ENCODE measurements around the gene SERPINA4. TPM values are rescaled to one million over a fixed set of nuclear protein-coding genes. Genes with fewer than 3 reads are reported as not detected.

Gene SERPINA4
- total and polyA plus RNA-seq, 2 of the 13 experiments (the other 11 are each of a cell fraction or from before 2014, with no cell fraction given), result 39.1 to 57.8 TPM

DNA sequence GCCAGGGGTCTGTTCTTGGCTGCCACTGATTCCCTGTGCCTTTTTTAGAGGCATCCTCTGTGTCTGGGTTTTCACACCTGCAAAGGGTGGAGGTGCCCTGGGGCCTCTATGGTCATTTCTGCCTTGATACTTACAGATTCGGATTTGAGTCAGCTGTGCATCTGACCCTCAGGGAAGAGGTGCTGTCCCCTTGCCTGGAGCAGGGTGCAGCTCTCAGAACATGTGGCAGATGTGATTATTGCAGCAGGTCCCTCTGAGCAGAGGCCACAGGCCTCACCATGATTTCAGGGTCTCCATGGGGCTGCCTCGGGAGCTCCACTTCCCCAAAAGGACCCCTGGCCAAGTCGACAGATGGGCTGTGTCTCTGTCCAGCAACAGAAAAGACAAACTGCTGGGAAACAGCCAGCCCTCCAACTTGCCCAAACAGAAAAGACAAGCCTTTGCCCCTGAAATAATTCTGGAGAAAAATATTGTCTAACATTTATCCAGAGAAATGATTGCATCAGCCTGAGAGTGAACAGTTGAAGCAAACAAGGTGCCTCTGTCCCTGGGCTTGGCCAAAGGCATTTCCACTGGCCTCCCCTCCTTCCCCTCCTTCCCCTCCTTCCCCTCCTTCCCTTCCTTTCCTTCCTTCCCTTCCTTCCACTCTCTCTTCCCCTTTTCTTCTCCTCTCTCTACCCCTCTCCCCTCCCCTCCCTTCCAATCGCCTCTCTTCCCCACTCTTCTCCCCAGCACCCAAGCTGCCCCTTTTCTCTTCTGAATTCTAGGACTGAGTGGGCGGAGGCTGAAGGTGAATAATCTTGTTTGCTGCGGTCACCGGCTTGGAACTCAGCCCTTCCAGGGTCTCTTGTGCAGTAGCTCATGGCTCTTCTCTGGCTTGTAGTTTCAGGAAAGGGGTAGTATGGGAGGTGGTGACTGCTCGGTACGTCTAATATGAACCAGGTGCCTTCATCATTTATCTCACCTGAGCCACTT, 51.6 kb downstream of the SERPINA4 start (continued):
- TF ChIP-seq ZNF691 (CRISPR knock-in tag; IDR thresholded peaks at IDR 0.05; ENCODE audit: borderline replicate concordance, low read depth), result no peak
- TF ChIP-seq, protein P1, sequence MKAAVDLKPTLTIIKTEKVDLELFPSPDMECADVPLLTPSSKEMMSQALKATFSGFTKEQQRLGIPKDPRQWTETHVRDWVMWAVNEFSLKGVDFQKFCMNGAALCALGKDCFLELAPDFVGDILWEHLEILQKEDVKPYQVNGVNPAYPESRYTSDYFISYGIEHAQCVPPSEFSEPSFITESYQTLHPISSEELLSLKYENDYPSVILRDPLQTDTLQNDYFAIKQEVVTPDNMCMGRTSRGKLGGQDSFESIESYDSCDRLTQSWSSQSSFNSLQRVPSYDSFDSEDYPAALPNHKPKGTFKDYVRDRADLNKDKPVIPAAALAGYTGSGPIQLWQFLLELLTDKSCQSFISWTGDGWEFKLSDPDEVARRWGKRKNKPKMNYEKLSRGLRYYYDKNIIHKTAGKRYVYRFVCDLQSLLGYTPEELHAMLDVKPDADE (CRISPR knock-in tag; IDR thresholded peaks at IDR 0.05), result no peak
- 0 out of 2 replicates have a peak, but pooled peaks have one; percentile 34 for TF ChIP-seq ZNF891 (CRISPR knock-in tag; IDR thresholded peaks at IDR 0.05)
- TF ChIP-seq SCMH1 (CRISPR knock-in tag; IDR thresholded peaks at IDR 0.05; ENCODE audit: borderline replicate concordance), result no peak
- peak; percentile 95 for TF ChIP-seq PCBP2 (optimal IDR thresholded peaks at IDR 0.05; ENCODE audit: low read depth, low read length, poor library complexity, severe bottlenecking)
- no peak for TF ChIP-seq MZF1 (CRISPR knock-in tag; IDR thresholded peaks at IDR 0.05; ENCODE audit: borderline replicate concordance)
- TF ChIP-seq MEF2D (CRISPR knock-in tag; IDR thresholded peaks at IDR 0.05), result no peak
- TF ChIP-seq ATRX (CRISPR knock-in tag; IDR thresholded peaks at IDR 0.05; ENCODE audit: borderline replicate concordance), result no peak
- no peak for TF ChIP-seq TAF15 (IDR thresholded peaks at IDR 0.05; ENCODE audit: low read depth, low read length, poor library complexity, severe bottlenecking)
- 0 out of 2 replicates have a peak, but pooled peaks have one; percentile 66 for TF ChIP-seq REPIN1 (CRISPR knock-in tag; IDR thresholded peaks at IDR 0.05; ENCODE audit: borderline replicate concordance, low read depth)
- TF ChIP-seq NFIB (CRISPR knock-in tag; IDR thresholded peaks at IDR 0.05; ENCODE audit: borderline replicate concordance), result no peak
- no peak for TF ChIP-seq SOX13 (IDR thresholded peaks at IDR 0.05)
- TF ChIP-seq SOX13 (CRISPR knock-in tag; conservative IDR thresholded peaks at IDR 0.05 in 1 of 2, IDR thresholded peaks at IDR 0.05 in 1 of 2), result 0 out of 4 replicates have a peak, but pooled peaks of 1 of the 2 experiments have one; percentile 19
- TF ChIP-seq PCBP1 (IDR thresholded peaks at IDR 0.05; ENCODE audit: borderline replicate concordance, low read depth, low read length), result peak; percentile 96
- TF ChIP-seq CEBPB (IDR thresholded peaks at IDR 0.05; ENCODE audit: borderline replicate concordance, low read depth, low read length), result peak; percentile 15; the same call in 1 of the 2 replicates
- peak; percentile 86 for TF ChIP-seq POLR2G (IDR thresholded peaks at IDR 0.05; ENCODE audit: low read depth, low read length)
- TF ChIP-seq ZNF598 (CRISPR knock-in tag; IDR thresholded peaks at IDR 0.05; ENCODE audit: borderline replicate concordance), result peak; percentile 77; the same call in 1 of the 2 replicates
- TF ChIP-seq ZNF12 (CRISPR knock-in tag; IDR thresholded peaks at IDR 0.05), result no peak
- no peak for TF ChIP-seq SALL2 (CRISPR knock-in tag; IDR thresholded peaks at IDR 0.05)
- peak in 1 of 2 experiments; percentile 80; a peak in 2 of 4 replicates for TF ChIP-seq REST (IDR thresholded peaks at IDR 0.05; ENCODE audit: borderline replicate concordance in 1 of 2, low read depth in 1 of 2, low read length in 2 of 2)

Measured in HepG2 (cell line).